ENCODE results near the gene FGD5.

FGD5 gene

GRCh38 chr3:14784087-14784681 is 34.6 kb upstream of the FGD5 start:
- H3K9me3 Mint-ChIP-seq (ENCODE audit: low read depth): peaks cover 7% of the 10 kb centered on the region
- no peak overlapping the region for H3K4me3 Mint-ChIP-seq
- H3K27ac Mint-ChIP-seq: no peak overlapping the region
- H3K36me3 Mint-ChIP-seq: no peaks in the 10 kb centered on the region
- H3K4me1 Mint-ChIP-seq (ENCODE audit: low read depth): no peaks in the 10 kb centered on the region
- peaks cover 1% of the 10 kb centered on the region for H3K27me3 Mint-ChIP-seq

DNA sequence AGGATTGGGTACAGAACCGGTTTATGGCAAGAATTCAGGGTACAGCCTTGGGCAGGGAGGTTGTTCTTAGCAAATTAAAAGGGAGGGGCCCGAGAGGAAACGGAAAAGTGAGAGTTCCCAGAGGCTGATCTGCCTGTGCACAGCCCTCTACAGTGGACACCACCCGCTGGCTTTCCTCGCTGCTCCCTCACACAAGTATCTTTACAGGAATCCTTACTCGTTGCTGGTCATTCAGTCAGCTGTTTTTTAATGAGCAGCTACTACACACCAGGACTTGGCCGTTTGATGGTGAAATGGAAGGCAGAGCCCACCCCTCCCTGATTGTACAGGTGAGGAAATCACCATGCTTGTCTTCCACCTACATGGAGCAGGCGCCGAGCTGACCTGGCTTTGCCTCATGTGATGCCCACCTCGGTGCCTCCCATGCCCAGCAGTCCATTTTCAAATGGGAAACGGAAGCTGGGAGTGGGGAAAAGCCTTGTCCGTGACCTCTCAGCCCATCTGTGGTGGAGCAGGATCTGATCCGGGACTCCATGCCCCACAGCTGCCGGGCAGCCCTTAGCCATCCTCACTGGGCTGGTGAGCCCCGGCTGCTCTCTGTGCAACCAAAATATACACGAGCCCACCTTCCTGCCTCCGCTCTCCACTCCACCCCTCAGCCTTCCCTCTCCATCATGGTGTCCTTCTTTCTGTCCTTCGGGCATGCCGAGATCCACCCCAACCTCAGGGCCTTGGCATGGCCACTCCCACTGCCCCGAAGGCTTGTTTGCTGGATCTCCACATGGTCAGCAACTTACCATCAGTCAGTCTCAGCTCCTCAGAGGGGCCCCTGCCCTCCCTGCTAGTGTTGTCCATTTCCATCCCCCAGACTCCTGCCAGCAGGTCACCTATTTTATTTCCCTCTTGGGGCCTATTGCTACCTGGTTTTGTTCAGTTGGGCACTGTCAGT is 33.3 kb upstream of the FGD5 start:
- Mint-ChIP-seq H3K36me3 (no peaks in the 10 kb centered on the region), H3K27ac (no peak overlapping the region), H3K4me1 (ENCODE audit: low read depth) (no peaks in the 10 kb centered on the region), H3K4me3 (no peak overlapping the region), H3K9me3 (ENCODE audit: low read depth) (no peaks in the 10 kb centered on the region), H3K27me3 (peaks cover 1% of the 10 kb centered on the region)

DNA sequence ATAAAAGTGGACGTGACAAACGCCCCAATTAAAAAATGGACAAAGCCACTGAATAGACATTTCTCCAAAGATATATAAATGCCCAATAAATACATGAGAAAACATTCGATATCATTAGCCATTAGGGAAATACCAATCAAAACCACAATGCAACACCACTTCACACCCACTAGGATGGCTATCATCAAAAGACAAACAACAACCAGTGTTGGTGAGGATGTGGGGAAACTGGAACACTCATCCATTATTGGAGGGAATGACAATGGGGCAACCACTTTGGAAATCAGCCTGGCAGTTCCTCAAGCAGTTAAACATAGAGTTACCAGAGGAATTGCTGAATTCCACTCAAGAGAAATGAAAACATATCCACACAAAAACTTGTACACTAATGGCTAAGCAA is 32.4 kb upstream of the FGD5 start:
- H3K4me1 Mint-ChIP-seq (ENCODE audit: low read depth): no peaks in the 10 kb centered on the region
- H3K36me3 Mint-ChIP-seq: no peaks in the 10 kb centered on the region
- H3K9me3 Mint-ChIP-seq (ENCODE audit: low read depth): no peaks in the 10 kb centered on the region
- no peak overlapping the region for H3K27ac Mint-ChIP-seq
- H3K27me3 Mint-ChIP-seq: peaks cover 3% of the 10 kb centered on the region
- H3K4me3 Mint-ChIP-seq: no peak overlapping the region

GRCh38 chr3:14787630-14788029 is 31.1 kb upstream of the FGD5 start:
- H3K27ac Mint-ChIP-seq: no peak overlapping the region
- H3K9me3 Mint-ChIP-seq (ENCODE audit: low read depth): no peaks in the 10 kb centered on the region
- H3K4me1 Mint-ChIP-seq (ENCODE audit: low read depth): no peaks in the 10 kb centered on the region
- H3K36me3 Mint-ChIP-seq: no peaks in the 10 kb centered on the region
- peaks cover 3% of the 10 kb centered on the region for H3K27me3 Mint-ChIP-seq
- H3K4me3 Mint-ChIP-seq: no peak overlapping the region

DNA sequence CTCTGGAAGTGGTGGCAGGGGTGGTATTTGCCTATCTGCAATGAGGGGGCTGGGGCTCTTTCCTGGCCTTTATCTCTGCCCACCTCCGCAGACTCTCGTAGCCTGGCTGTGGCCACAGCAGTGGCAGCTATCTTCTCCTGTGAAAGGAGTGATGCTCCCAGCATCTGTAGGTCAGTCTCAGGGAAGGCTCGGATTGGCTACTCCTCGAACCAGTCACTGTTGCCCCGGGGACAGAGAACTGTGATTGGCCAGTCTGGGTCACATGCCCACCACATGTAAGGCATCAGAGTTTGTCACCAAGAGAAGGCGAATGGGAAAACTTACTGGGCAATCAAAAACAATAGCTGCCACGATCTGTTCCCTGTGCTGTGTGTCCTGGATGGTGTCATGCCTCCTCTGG is 30.1 kb upstream of the FGD5 start:
- Mint-ChIP-seq H3K9me3 (ENCODE audit: low read depth) (no peaks in the 10 kb centered on the region), H3K27ac (no peak overlapping the region), H3K4me3 (no peak overlapping the region), H3K4me1 (ENCODE audit: low read depth) (no peaks in the 10 kb centered on the region), H3K27me3 (peaks cover 3% of the 10 kb centered on the region), H3K36me3 (no peaks in the 10 kb centered on the region)

- H3K36me3 Mint-ChIP-seq: no peaks in the 10 kb centered on the region
- no peak overlapping the region for H3K4me3 Mint-ChIP-seq
- H3K27ac Mint-ChIP-seq: no peak overlapping the region
- no peaks in the 10 kb centered on the region for H3K4me1 Mint-ChIP-seq (ENCODE audit: low read depth)
- H3K27me3 Mint-ChIP-seq: peaks cover 3% of the 10 kb centered on the region
- no peaks in the 10 kb centered on the region for H3K9me3 Mint-ChIP-seq (ENCODE audit: low read depth)
Measured at GRCh38 chr3:14789221-14789620, 29.5 kb upstream of the FGD5 start.

DNA sequence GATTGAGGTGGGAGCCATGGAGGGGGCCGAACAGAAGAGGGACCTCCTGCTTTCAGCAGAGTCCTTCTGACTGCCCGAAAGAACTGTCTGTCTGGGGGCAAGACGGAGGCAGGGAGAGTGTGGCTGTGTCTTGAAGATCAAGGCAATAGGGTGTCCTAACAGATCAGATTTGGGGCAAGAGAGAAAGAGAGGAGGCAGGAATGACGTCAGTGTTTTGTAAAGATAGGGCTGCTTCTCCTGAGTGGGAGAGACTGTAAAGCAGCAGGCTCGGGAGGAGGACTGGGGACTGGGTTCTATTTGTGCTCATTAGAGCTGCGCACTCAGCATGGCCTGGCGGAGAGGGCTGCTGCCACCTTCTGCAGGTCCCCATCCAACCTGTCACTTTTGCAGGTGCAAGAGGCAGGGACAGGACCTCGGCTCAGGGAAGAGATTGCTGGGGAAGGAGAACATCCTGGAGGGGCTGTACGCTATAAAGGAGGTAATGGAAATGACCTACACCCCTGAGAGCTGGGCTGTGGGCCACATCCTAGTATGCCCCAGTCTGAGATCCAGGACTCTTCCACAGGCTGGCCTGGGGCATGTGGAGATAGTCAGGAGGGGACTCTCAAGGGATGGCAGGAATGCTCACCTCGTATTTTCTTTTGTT is 29.0 kb upstream of the FGD5 start:
- no peaks in the 10 kb centered on the region for H3K4me1 Mint-ChIP-seq (ENCODE audit: low read depth)
- H3K9me3 Mint-ChIP-seq (ENCODE audit: low read depth): no peaks in the 10 kb centered on the region
- H3K27me3 Mint-ChIP-seq: peaks cover 3% of the 10 kb centered on the region
- no peak overlapping the region for H3K4me3 Mint-ChIP-seq
- no peak overlapping the region for H3K27ac Mint-ChIP-seq
- H3K36me3 Mint-ChIP-seq: no peaks in the 10 kb centered on the region

GRCh38 chr3:14791343-14791945 is 27.3 kb upstream of the FGD5 start:
- Mint-ChIP-seq H3K4me1 (ENCODE audit: low read depth) (no peaks in the 10 kb centered on the region), H3K9me3 (ENCODE audit: low read depth) (no peaks in the 10 kb centered on the region), H3K4me3 (no peak overlapping the region), H3K36me3 (no peaks in the 10 kb centered on the region), H3K27me3 (peaks cover 3% of the 10 kb centered on the region), H3K27ac (no peak overlapping the region)

DNA sequence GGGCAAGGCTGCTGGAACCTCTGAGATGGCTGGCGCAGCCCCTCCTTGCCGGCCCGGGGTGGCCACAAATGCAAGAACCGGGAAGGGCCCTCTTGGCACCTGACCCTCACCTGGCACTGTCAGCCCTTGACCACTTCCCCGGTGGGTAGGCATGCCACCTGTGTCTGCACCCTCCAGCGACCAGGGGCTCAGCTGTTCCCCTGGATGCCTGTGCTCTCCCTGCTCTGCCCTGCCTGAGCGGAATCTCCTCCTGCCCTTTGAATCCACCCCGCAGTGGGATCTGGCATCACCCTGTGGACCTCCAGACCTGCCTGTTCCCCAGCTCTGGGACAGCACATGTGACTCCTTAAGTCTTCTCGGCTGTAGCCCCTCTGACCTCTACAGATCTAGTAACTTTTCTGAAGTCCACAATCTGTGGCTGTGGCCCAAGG is 26.1 kb upstream of the FGD5 start:
- no peaks in the 10 kb centered on the region for H3K4me1 Mint-ChIP-seq (ENCODE audit: low read depth)
- no peaks in the 10 kb centered on the region for H3K36me3 Mint-ChIP-seq
- peaks cover 3% of the 10 kb centered on the region for H3K27me3 Mint-ChIP-seq
- no peaks in the 10 kb centered on the region for H3K9me3 Mint-ChIP-seq (ENCODE audit: low read depth)
- no peak overlapping the region for H3K27ac Mint-ChIP-seq
- H3K4me3 Mint-ChIP-seq: no peak overlapping the region

DNA sequence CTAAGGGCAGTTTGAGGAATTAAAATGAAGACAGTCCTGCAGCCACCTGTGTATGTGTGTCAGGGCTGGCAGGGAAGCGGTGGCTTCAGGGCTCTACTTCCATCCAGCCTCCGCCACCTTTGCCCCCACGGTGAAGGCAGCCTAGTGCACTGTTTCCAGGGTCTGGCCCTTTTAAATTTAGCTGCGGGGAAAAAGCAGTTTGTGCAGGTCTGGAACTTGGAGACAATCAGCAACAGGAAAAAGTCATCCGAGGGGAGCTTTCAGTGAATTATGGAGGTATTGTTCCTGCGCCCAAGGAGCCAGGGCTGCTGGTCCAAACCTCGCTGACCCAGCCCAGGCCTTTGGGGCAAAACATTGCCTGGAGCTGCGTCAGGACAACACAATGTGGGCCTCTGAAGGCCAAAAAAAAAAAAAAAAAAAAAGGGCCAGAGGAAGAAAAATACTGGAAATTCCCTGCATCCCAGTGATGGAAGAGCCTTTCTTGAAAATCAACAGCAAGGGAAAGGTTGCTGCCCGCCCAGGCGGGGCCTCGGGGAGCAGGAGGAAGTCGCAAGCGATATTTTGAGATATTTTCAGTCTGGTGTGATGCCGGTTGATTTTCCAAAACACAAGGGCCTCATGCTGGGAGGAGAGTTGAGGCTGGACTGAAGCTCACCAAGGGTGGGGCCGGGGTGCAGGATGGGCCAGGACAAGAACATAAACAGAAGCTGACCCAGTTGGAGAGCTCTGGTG is 25.5 kb upstream of the FGD5 start:
- H3K27ac Mint-ChIP-seq: no peak overlapping the region

GRCh38 chr3:14793858-14794234 is 24.9 kb upstream of the FGD5 start:
- no peaks in the 10 kb centered on the region for H3K9me3 Mint-ChIP-seq (ENCODE audit: low read depth)
- H3K4me3 Mint-ChIP-seq: no peak overlapping the region
- no peak overlapping the region for H3K27ac Mint-ChIP-seq
- no peaks in the 10 kb centered on the region for H3K36me3 Mint-ChIP-seq
- H3K4me1 Mint-ChIP-seq (ENCODE audit: low read depth): no peaks in the 10 kb centered on the region
- H3K27me3 Mint-ChIP-seq: peaks cover 2% of the 10 kb centered on the region

More for the DNA sequence above, 25.5 kb upstream of the FGD5 start:
- Mint-ChIP-seq H3K4me1 (ENCODE audit: low read depth) (no peaks in the 10 kb centered on the region), H3K27me3 (peaks cover 2% of the 10 kb centered on the region), H3K36me3 (no peaks in the 10 kb centered on the region), H3K4me3 (no peak overlapping the region), H3K9me3 (ENCODE audit: low read depth) (no peaks in the 10 kb centered on the region)

DNA sequence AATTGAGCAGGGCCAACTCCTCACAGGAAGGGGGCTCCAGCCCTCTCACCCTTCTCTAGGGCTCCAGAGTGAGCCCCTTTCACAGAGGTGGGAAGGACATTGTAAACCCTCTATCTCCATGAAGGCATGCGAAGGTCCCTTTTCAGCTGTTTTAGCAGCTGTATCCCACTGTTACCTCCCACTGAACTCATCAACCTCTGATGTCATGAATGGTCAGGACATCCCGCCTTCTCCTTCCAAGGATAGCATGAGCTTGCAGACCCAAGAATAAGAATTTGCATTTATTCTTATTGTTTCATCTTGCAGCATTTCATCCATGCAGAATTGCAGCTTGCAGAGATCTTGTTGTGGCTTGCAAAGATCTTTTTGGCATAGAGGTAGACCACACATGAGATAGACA is 24.3 kb upstream of the FGD5 start:
- H3K4me3 Mint-ChIP-seq: no peak overlapping the region
- peaks cover 3% of the 10 kb centered on the region for H3K27me3 Mint-ChIP-seq
- H3K36me3 Mint-ChIP-seq: no peaks in the 10 kb centered on the region
- H3K9me3 Mint-ChIP-seq (ENCODE audit: low read depth): no peaks in the 10 kb centered on the region
- no peaks in the 10 kb centered on the region for H3K4me1 Mint-ChIP-seq (ENCODE audit: low read depth)
- H3K27ac Mint-ChIP-seq: no peak overlapping the region

- Mint-ChIP-seq H3K36me3 (no peaks in the 10 kb centered on the region), H3K27ac (no peak overlapping the region), H3K4me1 (ENCODE audit: low read depth) (no peaks in the 10 kb centered on the region), H3K9me3 (ENCODE audit: low read depth) (no peaks in the 10 kb centered on the region), H3K4me3 (no peak overlapping the region), H3K27me3 (peaks cover 1% of the 10 kb centered on the region)
Measured at GRCh38 chr3:14795996-14796395, 22.8 kb upstream of the FGD5 start.

- Mint-ChIP-seq H3K27ac (no peak overlapping the region), H3K4me3 (no peak overlapping the region), H3K9me3 (ENCODE audit: low read depth) (no peaks in the 10 kb centered on the region), H3K36me3 (no peaks in the 10 kb centered on the region), H3K27me3 (peaks cover 1% of the 10 kb centered on the region), H3K4me1 (ENCODE audit: low read depth) (no peaks in the 10 kb centered on the region)
Measured at GRCh38 chr3:14796403-14797077, 22.2 kb upstream of the FGD5 start.
